GM19351 (cell line): ENCODE results near the gene OR5AN1.
"Not testable (repeated sequence)": the region's sequence is repeated elsewhere in the genome, so short reads cannot be mapped to it uniquely, and the experiment has no call there.

Source experiments
- ATAC-seq: cut with Tn5 transposase; IDR thresholded peaks from one replicate; pipeline ENCODE4 v1.9.1; 2021; ENCODE audit warnings: mild to moderate bottlenecking, moderate library complexity; ENCODE audit not compliant: unreplicated experiment

The OR5AN1 gene

GRCh38 chr11:59358595-59358994 lies at the start of gene OR5AN1:
Gene OR5AN1, plus strand, starts transcription at chr11:59358895. Its CDS starts 5,564 bp downstream, at chr11:59364459.
- no peak for ATAC-seq

GRCh38 chr11:59335001-59335400 lies 23.7 kb upstream of the OR5AN1 start:
- ATAC-seq: no peak

GRCh38 chr11:59336176-59336575 lies 22.5 kb upstream of the OR5AN1 start:
- ATAC-seq: no peak

GRCh38 chr11:59336931-59337330 lies 21.8 kb upstream of the OR5AN1 start:
- no peak for ATAC-seq

- ATAC-seq: not testable (repeated sequence)
These were observed 9.0 kb upstream of the OR5AN1 start for GRCh38 chr11:59349657-59350056.

GRCh38 chr11:59355226-59355625 lies 3.5 kb upstream of the OR5AN1 start:
- ATAC-seq: no peak

GRCh38 chr11:59356561-59356960 lies 2.1 kb upstream of the OR5AN1 start:
- no peak for ATAC-seq

GRCh38 chr11:59358020-59358419 lies 675 bp upstream of the OR5AN1 start:
- ATAC-seq: no peak

GRCh38 chr11:59365232-59366018 lies 6.7 kb downstream of the OR5AN1 start:
- no peak for ATAC-seq

GRCh38 chr11:59368238-59369022 lies 9.7 kb downstream of the OR5AN1 start:
- no peak for ATAC-seq

GRCh38 chr11:59372324-59372723 lies 13.6 kb downstream of the OR5AN1 start:
- not testable (repeated sequence) for ATAC-seq

GRCh38 chr11:59380263-59381059 lies 21.8 kb downstream of the OR5AN1 start:
- ATAC-seq: peak; percentile 93

- no peak for ATAC-seq
These were observed 35.5 kb downstream of the OR5AN1 start for GRCh38 chr11:59394186-59394585.

GRCh38 chr11:59400461-59401261 lies 42.0 kb downstream of the OR5AN1 start:
- no peak for ATAC-seq

GRCh38 chr11:59401262-59401552 lies 42.5 kb downstream of the OR5AN1 start:
- no peak for ATAC-seq

GRCh38 chr11:59403546-59403945 lies 44.9 kb downstream of the OR5AN1 start:
- ATAC-seq: no peak

GRCh38 chr11:59413646-59414045 lies 55.0 kb downstream of the OR5AN1 start:
- no peak for ATAC-seq

- no peak for ATAC-seq
These were observed 56.4 kb downstream of the OR5AN1 start for GRCh38 chr11:59415111-59415510.

- ATAC-seq: no peak
These were observed 57.9 kb downstream of the OR5AN1 start for GRCh38 chr11:59416613-59417012.

- ATAC-seq: no peak
These were observed 58.3 kb downstream of the OR5AN1 start for GRCh38 chr11:59417023-59417422.

- ATAC-seq: no peak
These were observed 59.5 kb downstream of the OR5AN1 start for GRCh38 chr11:59418156-59418555.
